HepG2 (cell line): ENCODE measurements around the gene BHMT.

Source experiments
- HOXA5 ChIP-seq: sonication (generic); formaldehyde crosslinking; IDR thresholded peaks from 2 replicates; pipeline ENCODE4 v1.4.0; 2020; ENCODE audit warnings: missing genetic modification reagents
- IKZF4 ChIP-seq: sonication (generic); formaldehyde crosslinking; IDR thresholded peaks from 2 replicates; pipeline ENCODE4 v1.5.1; 2020; ENCODE audit warnings: borderline replicate concordance, mild to moderate bottlenecking, low read depth, missing genetic modification reagents; ENCODE audit errors: not compliant biosample characterization
- PLRG1 ChIP-seq: fragments of 450-650 bp; conservative IDR thresholded peaks from 2 replicates; pipeline ENCODE4 v1.6.1; 2016
- POLR2A ChIP-seq, 2 experiments: IDR thresholded peaks; 2 replicates each; pipeline ENCODE4 v1.6.1; 2011; ENCODE audit warnings: low read depth in 2 of 2, low read length in 2 of 2, mild to moderate bottlenecking in 1 of 2, moderate library complexity in 1 of 2; ENCODE audit not compliant: insufficient read depth in 1 of 2
- TARDBP ChIP-seq: sonication (generic); formaldehyde crosslinking; IDR thresholded peaks from 2 replicates; pipeline ENCODE4 v1.8.0; 2022; ENCODE audit warnings: mild to moderate bottlenecking, missing genetic modification reagents
- TCF7 ChIP-seq: sonication (generic); IDR thresholded peaks from 2 replicates; pipeline ENCODE4 v1.6.1; 2016; ENCODE audit warnings: antibody characterized with exemption, low read depth
- ZNF121 ChIP-seq: sonication (generic); formaldehyde crosslinking; IDR thresholded peaks from 2 replicates; pipeline ENCODE4 v1.5.0; 2020; ENCODE audit warnings: mild to moderate bottlenecking, missing genetic modification reagents
- ZNF136 ChIP-seq: sonication (generic); formaldehyde crosslinking; IDR thresholded peaks from 2 replicates; pipeline ENCODE4 v1.8.1; 2022; ENCODE audit warnings: low read depth, mild to moderate bottlenecking, moderate library complexity, missing genetic modification reagents
- TF ChIP-seq, protein P1 (sequence below): sonication (generic); formaldehyde crosslinking; IDR thresholded peaks from 2 replicates; pipeline ENCODE4 v1.5.0; 2020; ENCODE audit warnings: mild to moderate bottlenecking, missing genetic modification reagents, moderate library complexity
- TF ChIP-seq, protein P2 (sequence below): IDR thresholded peaks from 2 replicates; pipeline ENCODE4 v1.6.1; 2016; ENCODE audit warnings: missing compliant biosample characterization, missing genetic modification reagents, borderline replicate concordance
- TF ChIP-seq, protein P3 (sequence below), 2 experiments: IDR thresholded peaks; 2 replicates each; pipeline ENCODE4 v1.6.1; 2011 to 2012; ENCODE audit warnings: low read length in 2 of 2, borderline replicate concordance in 1 of 2, low read depth in 1 of 2, mild to moderate bottlenecking in 1 of 2, moderate library complexity in 1 of 2

DNA sequence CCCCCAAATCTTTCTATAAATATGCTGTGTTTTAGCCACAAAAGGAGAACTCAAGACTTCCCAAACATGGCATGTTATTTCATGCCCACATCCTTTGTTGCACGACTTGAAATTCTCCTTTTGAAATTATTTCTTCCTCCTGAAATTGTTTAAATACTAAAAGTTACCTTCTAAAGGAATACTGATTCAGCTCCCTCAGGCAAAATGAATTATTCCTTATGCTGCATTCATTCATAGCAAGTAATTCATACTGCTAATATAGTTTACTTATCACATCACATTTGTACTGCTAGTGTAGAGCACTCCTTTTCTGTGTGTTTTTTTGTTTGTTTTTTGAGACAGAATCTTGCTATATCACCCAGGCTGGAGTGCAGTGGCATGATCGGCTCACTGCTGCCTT, 45.7 kb downstream of the BHMT start:
- TF ChIP-seq TARDBP (no peak), TCF7 (no peak), HOXA5 (CRISPR knock-in tag) (no peak), IKZF4 (no peak), PLRG1 (no peak), POLR2A (IDR thresholded peaks at IDR 0.05; ENCODE audit: insufficient read depth in 1 of 2, low read depth in 2 of 2, low read length in 2 of 2) (no peak), ZNF136 (CRISPR knock-in tag) (no peak), ZNF121 (CRISPR knock-in tag) (no peak)
- TF ChIP-seq, protein P1, sequence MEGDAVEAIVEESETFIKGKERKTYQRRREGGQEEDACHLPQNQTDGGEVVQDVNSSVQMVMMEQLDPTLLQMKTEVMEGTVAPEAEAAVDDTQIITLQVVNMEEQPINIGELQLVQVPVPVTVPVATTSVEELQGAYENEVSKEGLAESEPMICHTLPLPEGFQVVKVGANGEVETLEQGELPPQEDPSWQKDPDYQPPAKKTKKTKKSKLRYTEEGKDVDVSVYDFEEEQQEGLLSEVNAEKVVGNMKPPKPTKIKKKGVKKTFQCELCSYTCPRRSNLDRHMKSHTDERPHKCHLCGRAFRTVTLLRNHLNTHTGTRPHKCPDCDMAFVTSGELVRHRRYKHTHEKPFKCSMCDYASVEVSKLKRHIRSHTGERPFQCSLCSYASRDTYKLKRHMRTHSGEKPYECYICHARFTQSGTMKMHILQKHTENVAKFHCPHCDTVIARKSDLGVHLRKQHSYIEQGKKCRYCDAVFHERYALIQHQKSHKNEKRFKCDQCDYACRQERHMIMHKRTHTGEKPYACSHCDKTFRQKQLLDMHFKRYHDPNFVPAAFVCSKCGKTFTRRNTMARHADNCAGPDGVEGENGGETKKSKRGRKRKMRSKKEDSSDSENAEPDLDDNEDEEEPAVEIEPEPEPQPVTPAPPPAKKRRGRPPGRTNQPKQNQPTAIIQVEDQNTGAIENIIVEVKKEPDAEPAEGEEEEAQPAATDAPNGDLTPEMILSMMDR (CRISPR knock-in tag) = no peak
- TF ChIP-seq, protein P2, sequence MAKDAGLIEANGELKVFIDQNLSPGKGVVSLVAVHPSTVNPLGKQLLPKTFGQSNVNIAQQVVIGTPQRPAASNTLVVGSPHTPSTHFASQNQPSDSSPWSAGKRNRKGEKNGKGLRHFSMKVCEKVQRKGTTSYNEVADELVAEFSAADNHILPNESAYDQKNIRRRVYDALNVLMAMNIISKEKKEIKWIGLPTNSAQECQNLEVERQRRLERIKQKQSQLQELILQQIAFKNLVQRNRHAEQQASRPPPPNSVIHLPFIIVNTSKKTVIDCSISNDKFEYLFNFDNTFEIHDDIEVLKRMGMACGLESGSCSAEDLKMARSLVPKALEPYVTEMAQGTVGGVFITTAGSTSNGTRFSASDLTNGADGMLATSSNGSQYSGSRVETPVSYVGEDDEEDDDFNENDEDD = no peak
- TF ChIP-seq, protein P3, sequence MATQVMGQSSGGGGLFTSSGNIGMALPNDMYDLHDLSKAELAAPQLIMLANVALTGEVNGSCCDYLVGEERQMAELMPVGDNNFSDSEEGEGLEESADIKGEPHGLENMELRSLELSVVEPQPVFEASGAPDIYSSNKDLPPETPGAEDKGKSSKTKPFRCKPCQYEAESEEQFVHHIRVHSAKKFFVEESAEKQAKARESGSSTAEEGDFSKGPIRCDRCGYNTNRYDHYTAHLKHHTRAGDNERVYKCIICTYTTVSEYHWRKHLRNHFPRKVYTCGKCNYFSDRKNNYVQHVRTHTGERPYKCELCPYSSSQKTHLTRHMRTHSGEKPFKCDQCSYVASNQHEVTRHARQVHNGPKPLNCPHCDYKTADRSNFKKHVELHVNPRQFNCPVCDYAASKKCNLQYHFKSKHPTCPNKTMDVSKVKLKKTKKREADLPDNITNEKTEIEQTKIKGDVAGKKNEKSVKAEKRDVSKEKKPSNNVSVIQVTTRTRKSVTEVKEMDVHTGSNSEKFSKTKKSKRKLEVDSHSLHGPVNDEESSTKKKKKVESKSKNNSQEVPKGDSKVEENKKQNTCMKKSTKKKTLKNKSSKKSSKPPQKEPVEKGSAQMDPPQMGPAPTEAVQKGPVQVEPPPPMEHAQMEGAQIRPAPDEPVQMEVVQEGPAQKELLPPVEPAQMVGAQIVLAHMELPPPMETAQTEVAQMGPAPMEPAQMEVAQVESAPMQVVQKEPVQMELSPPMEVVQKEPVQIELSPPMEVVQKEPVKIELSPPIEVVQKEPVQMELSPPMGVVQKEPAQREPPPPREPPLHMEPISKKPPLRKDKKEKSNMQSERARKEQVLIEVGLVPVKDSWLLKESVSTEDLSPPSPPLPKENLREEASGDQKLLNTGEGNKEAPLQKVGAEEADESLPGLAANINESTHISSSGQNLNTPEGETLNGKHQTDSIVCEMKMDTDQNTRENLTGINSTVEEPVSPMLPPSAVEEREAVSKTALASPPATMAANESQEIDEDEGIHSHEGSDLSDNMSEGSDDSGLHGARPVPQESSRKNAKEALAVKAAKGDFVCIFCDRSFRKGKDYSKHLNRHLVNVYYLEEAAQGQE (IDR thresholded peaks at IDR 0.05; ENCODE audit: borderline replicate concordance in 1 of 2, low read depth in 1 of 2, low read length in 2 of 2) = no peak
